Hepatocyte (in vitro differentiated cells): ENCODE data around the gene EXOC2. TPM values are rescaled to one million over a fixed set of nuclear protein-coding genes. Genes with fewer than 3 reads are reported as not detected.

Experiments
- DNase-seq: peaks from one replicate; pipeline ENCODE4 v3.0.0-alpha.2; 2016; ENCODE audit warnings: low spot score
- H2AFZ ChIP-seq: fragments of 200-600 bp; sonication (generic); 2 replicates; pipeline ENCODE4 v1.6.0; 2016; ENCODE audit warnings: antibody characterized with exemption, mild to moderate bottlenecking
- H3K27ac ChIP-seq: fragments of 200-600 bp; sonication (generic); 2 replicates; pipeline ENCODE4 v1.5.1; 2016; ENCODE audit warnings: mild to moderate bottlenecking
- H3K27me3 ChIP-seq: fragments of 200-600 bp; sonication (generic); 2 replicates; pipeline ENCODE4 v1.6.1; 2016
- H3K36me3 ChIP-seq: fragments of 200-600 bp; sonication (generic); replicated peaks from 2 replicates; pipeline ENCODE4 v1.5.1; 2016; ENCODE audit warnings: low read depth; ENCODE audit not compliant: insufficient read depth
- H3K4me1 ChIP-seq: fragments of 200-600 bp; sonication (generic); 2 replicates; pipeline ENCODE4 v1.5.1; 2016; ENCODE audit warnings: mild to moderate bottlenecking, moderate library complexity; ENCODE audit not compliant: insufficient read depth
- H3K4me2 ChIP-seq: fragments of 200-600 bp; sonication (generic); 2 replicates; pipeline ENCODE4 v1.6.0; 2016
- H3K4me3 ChIP-seq: fragments of 200-600 bp; sonication (generic); 2 replicates; pipeline ENCODE4 v1.5.1; 2016; ENCODE audit warnings: mild to moderate bottlenecking
- H3K79me2 ChIP-seq: fragments of 200-600 bp; sonication (generic); 2 replicates; pipeline ENCODE4 v1.6.0; 2017; ENCODE audit warnings: mild to moderate bottlenecking
- H3K9me2 ChIP-seq: fragments of 200-600 bp; sonication (generic); replicated peaks from 2 replicates; pipeline ENCODE4 v1.6.0; 2017; ENCODE audit warnings: mild to moderate bottlenecking; ENCODE audit not compliant: insufficient read depth
- H3K9me3 ChIP-seq: fragments of 200-600 bp; sonication (generic); 2 replicates; pipeline ENCODE4 v1.5.1; 2016; ENCODE audit warnings: low read depth, mild to moderate bottlenecking
- H4K20me1 ChIP-seq: fragments of 200-600 bp; sonication (generic); 2 replicates; pipeline ENCODE4 v1.6.0; 2016; ENCODE audit warnings: mild to moderate bottlenecking; ENCODE audit not compliant: insufficient read depth, poor library complexity, severe bottlenecking
- CTCF ChIP-seq: fragments of 200-600 bp; sonication (generic); IDR thresholded peaks from 2 replicates; pipeline ENCODE4 v1.5.1; 2016; ENCODE audit warnings: antibody characterized with exemption, mild to moderate bottlenecking; ENCODE audit not compliant: poor library complexity
- EZH2 ChIP-seq: fragments of 200-600 bp; sonication (generic); IDR thresholded peaks from 2 replicates; pipeline ENCODE4 v1.6.1; 2016; ENCODE audit warnings: antibody characterized with exemption, mild to moderate bottlenecking, borderline replicate concordance
- EZH2phosphoT487 ChIP-seq: fragments of 200-600 bp; sonication (generic); IDR thresholded peaks from one replicate; pipeline ENCODE4 v1.6.1; 2018; ENCODE audit warnings: antibody characterized with exemption, mild to moderate bottlenecking, low read depth, moderate library complexity; ENCODE audit not compliant: unreplicated experiment, severe bottlenecking
- WGBS: methylation state at CpG from one replicate; pipeline ENCODE4 v1.1.6; 2016; ENCODE audit warnings: low lambda C conversion rate; ENCODE audit errors: missing lambda C conversion rate; 5-methylcytosine and 5-hydroxymethylcytosine counted together
- polyA plus RNA-seq: library from polyadenylated mRNA; unstranded; fragments of >200 nt; fragmentation: Nextera tagmentation; extraction: Ambion mirVana; gene quantifications from 2 replicates; pipeline ENCODE4 v1.2.1, GENCODE V29; 2016
- total RNA-seq: library from RNA; depleted of rRNA; stranded (reverse); fragments of >200 nt; gene quantifications from 2 replicates; pipeline ENCODE4 v1.2.3, GENCODE V29; 2014

EXOC2 gene
- total and polyA plus RNA-seq, 2 experiments from 2014 or later, result 15.4 to 27.0 TPM

- Histone ChIP-seq H4K20me1 (no peaks in the 10 kb centered on the region), H2AFZ (no peak overlapping the region), H3K9me3 (no peaks in the 10 kb centered on the region), H3K79me2 (no peaks in the 10 kb centered on the region), H3K27me3 (no peaks in the 10 kb centered on the region), H3K4me1 (no peaks in the 10 kb centered on the region), H3K4me3 (no peak overlapping the region), H3K4me2 (no peak overlapping the region), H3K36me3 (no peaks in the 10 kb centered on the region), H3K9me2 (no peaks in the 10 kb centered on the region), H3K27ac (no peak overlapping the region)
- 75% methylated on average over 22 of the region's 22 CpGs for WGBS
- DNase-seq, result no peak
- no peak for TF ChIP-seq CTCF
- no peak for TF ChIP-seq EZH2phosphoT487
- no peak for TF ChIP-seq EZH2
Observed at GRCh38 chr6:589090-589489, 103.8 kb downstream of the EXOC2 start.

GRCh38 chr6:586553-586952, 106.4 kb downstream of the EXOC2 start:
- Histone ChIP-seq H2AFZ (no peak overlapping the region), H3K4me1 (peaks cover 11% of the 10 kb centered on the region), H3K4me2 (no peak overlapping the region), H3K4me3 (no peak overlapping the region), H3K79me2 (no peaks in the 10 kb centered on the region), H3K27ac (no peak overlapping the region), H3K27me3 (no peaks in the 10 kb centered on the region), H3K9me3 (no peaks in the 10 kb centered on the region), H3K36me3 (no peaks in the 10 kb centered on the region), H3K9me2 (no peaks in the 10 kb centered on the region), H4K20me1 (no peaks in the 10 kb centered on the region)
- 93% methylated on average over 7 of the region's 7 CpGs for WGBS
- DNase-seq, result no peak
- TF ChIP-seq EZH2phosphoT487 (no peak), EZH2 (no peak), CTCF (no peak)

- Histone ChIP-seq H4K20me1 (no peaks in the 10 kb centered on the region), H3K9me3 (no peaks in the 10 kb centered on the region), H3K27ac (no peak overlapping the region), H3K4me3 (no peak overlapping the region), H2AFZ (no peak overlapping the region), H3K4me2 (no peak overlapping the region), H3K36me3 (no peaks in the 10 kb centered on the region), H3K79me2 (no peaks in the 10 kb centered on the region), H3K4me1 (peaks cover 11% of the 10 kb centered on the region), H3K27me3 (no peaks in the 10 kb centered on the region), H3K9me2 (no peaks in the 10 kb centered on the region)
- DNase-seq, result no peak
- no peak for TF ChIP-seq EZH2phosphoT487
- TF ChIP-seq CTCF, result no peak
- TF ChIP-seq EZH2, result no peak
- 77% methylated on average over 6 of the region's 6 CpGs for WGBS
Observed at GRCh38 chr6:583635-584034, 109.3 kb downstream of the EXOC2 start.

GRCh38 chr6:583116-583515, 109.8 kb downstream of the EXOC2 start:
- Histone ChIP-seq H2AFZ (no peak overlapping the region), H3K9me2 (no peaks in the 10 kb centered on the region), H3K27ac (no peak overlapping the region), H3K4me3 (no peak overlapping the region), H3K4me1 (peaks cover 11% of the 10 kb centered on the region), H3K9me3 (no peaks in the 10 kb centered on the region), H3K27me3 (no peaks in the 10 kb centered on the region), H4K20me1 (no peaks in the 10 kb centered on the region), H3K36me3 (no peaks in the 10 kb centered on the region), H3K4me2 (no peak overlapping the region), H3K79me2 (no peaks in the 10 kb centered on the region)
- no peak for DNase-seq
- WGBS, result 71% methylated on average over 1 of the region's 1 CpG
- TF ChIP-seq CTCF (no peak), EZH2phosphoT487 (no peak), EZH2 (no peak)
